H9 (cell line): ENCODE data around the gene HOXD8. TPM values are rescaled to one million over a fixed set of nuclear protein-coding genes. Genes with fewer than 3 reads are reported as not detected.

Experiments
- DNase-seq: peaks from one replicate; pipeline ENCODE4 v3.0.0-alpha.2; 2017
- H2AFZ ChIP-seq: one replicate; pipeline ENCODE4 v1.6.1; 2013; ENCODE audit warnings: mild to moderate bottlenecking, low read length, control low read depth, moderate library complexity
- H2AK5ac ChIP-seq: 2 replicates; pipeline ENCODE4 v1.6.1; 2013; ENCODE audit warnings: low read length, control low read depth, mixed read lengths; ENCODE audit not compliant: insufficient read length
- H2BK120ac ChIP-seq: one replicate; pipeline ENCODE4 v1.6.1; 2013; ENCODE audit warnings: low read depth, mild to moderate bottlenecking, low read length, control low read depth, inconsistent platforms; ENCODE audit not compliant: poor library complexity, severe bottlenecking
- H2BK12ac ChIP-seq: 2 replicates; pipeline ENCODE4 v1.6.1; 2013; ENCODE audit warnings: low read length, control low read depth, mixed read lengths, low read depth; ENCODE audit not compliant: insufficient read length
- H2BK15ac ChIP-seq: 2 replicates; pipeline ENCODE4 v1.6.1; 2013; ENCODE audit warnings: low read depth, low read length, control low read depth
- H2BK20ac ChIP-seq: one replicate; pipeline ENCODE4 v1.6.1; 2013; ENCODE audit warnings: low read depth, mild to moderate bottlenecking, low read length, control low read depth, inconsistent platforms; ENCODE audit not compliant: poor library complexity, severe bottlenecking
- H2BK5ac ChIP-seq: 2 replicates; pipeline ENCODE4 v1.6.1; 2013; ENCODE audit warnings: low read length, control low read depth, mixed read lengths; ENCODE audit not compliant: insufficient read length
- H3K14ac ChIP-seq: 2 replicates; pipeline ENCODE4 v1.6.1; 2013; ENCODE audit warnings: low read length, control low read depth; ENCODE audit not compliant: insufficient read depth
- H3K18ac ChIP-seq: 2 replicates; pipeline ENCODE4 v1.6.1; 2013; ENCODE audit warnings: low read depth, mild to moderate bottlenecking, mixed read lengths, low read length, control low read depth; ENCODE audit not compliant: insufficient read length
- H3K23ac ChIP-seq: 2 replicates; pipeline ENCODE4 v1.6.1; 2013; ENCODE audit warnings: low read length, control low read depth, mixed read lengths, low read depth; ENCODE audit not compliant: insufficient read length
- H3K23me2 ChIP-seq: 2 replicates; pipeline ENCODE4 v1.6.1; 2013; ENCODE audit warnings: low read depth, mild to moderate bottlenecking, mixed read lengths, low read length, control low read depth; ENCODE audit not compliant: insufficient read length, poor library complexity, severe bottlenecking
- H3K27ac ChIP-seq: 2 replicates; pipeline ENCODE4 v1.5.1; 2013; ENCODE audit warnings: low read length, control low read depth, mixed read lengths, low read depth; ENCODE audit not compliant: insufficient read length
- H3K27me3 ChIP-seq: 2 replicates; pipeline ENCODE4 v1.6.1; 2013; ENCODE audit warnings: low read length, control low read depth, inconsistent platforms; ENCODE audit not compliant: insufficient read depth
- H3K4ac ChIP-seq: 2 replicates; pipeline ENCODE4 v1.6.1; 2013; ENCODE audit warnings: low read depth, mild to moderate bottlenecking, control low read depth, inconsistent platforms, low read length, moderate library complexity
- H3K4me1 ChIP-seq: 2 replicates; pipeline ENCODE4 v1.6.1; 2013; ENCODE audit warnings: low read length, control low read depth, inconsistent platforms; ENCODE audit not compliant: insufficient read depth
- H3K4me2 ChIP-seq: 2 replicates; pipeline ENCODE4 v1.6.1; 2013; ENCODE audit warnings: low read length, control low read depth, mixed read lengths; ENCODE audit not compliant: insufficient read length, insufficient read depth
- H3K56ac ChIP-seq: 2 replicates; pipeline ENCODE4 v1.6.1; 2013; ENCODE audit warnings: low read depth, mild to moderate bottlenecking, mixed read lengths, low read length, control low read depth; ENCODE audit not compliant: insufficient read length
- H3K79me1 ChIP-seq: 2 replicates; pipeline ENCODE4 v1.6.1; 2013; ENCODE audit warnings: low read depth, mild to moderate bottlenecking, moderate library complexity, low read length, control low read depth, inconsistent platforms; ENCODE audit not compliant: insufficient read depth, poor library complexity, severe bottlenecking
- H3K79me2 ChIP-seq: 2 replicates; pipeline ENCODE4 v1.6.1; 2013; ENCODE audit warnings: low read length, control low read depth, inconsistent platforms; ENCODE audit not compliant: insufficient read depth
- H3K9ac ChIP-seq: 2 replicates; pipeline ENCODE4 v1.6.1; 2013; ENCODE audit warnings: low read length, control low read depth, mixed read lengths; ENCODE audit not compliant: insufficient read length; ENCODE audit errors: extremely low read depth
- H3K9me3 ChIP-seq: one replicate; pipeline ENCODE4 v1.6.1; 2013; ENCODE audit warnings: low read depth, low read length, inconsistent platforms; ENCODE audit not compliant: control insufficient read depth
- H3T11ph ChIP-seq: one replicate; pipeline ENCODE4 v1.6.1; 2013; ENCODE audit warnings: mild to moderate bottlenecking, low read length, control low read depth, inconsistent platforms
- H4K20me1 ChIP-seq: one replicate; pipeline ENCODE4 v1.6.1; 2013; ENCODE audit not compliant: control insufficient read depth, insufficient read length, insufficient read depth
- H4K5ac ChIP-seq: 2 replicates; pipeline ENCODE4 v1.6.1; 2013; ENCODE audit warnings: low read depth, mild to moderate bottlenecking, mixed read lengths, low read length, control low read depth; ENCODE audit not compliant: insufficient read length
- H4K8ac ChIP-seq: replicated peaks from 2 replicates; pipeline ENCODE4 v1.6.1; 2013; ENCODE audit warnings: low read length, control low read depth, mixed read lengths, low read depth; ENCODE audit not compliant: insufficient read length
- H4K91ac ChIP-seq: 2 replicates; pipeline ENCODE4 v1.6.1; 2013; ENCODE audit warnings: low read depth, mild to moderate bottlenecking, moderate library complexity, mixed read lengths, low read length, control low read depth; ENCODE audit not compliant: insufficient read length
- H3K27ac Mint-ChIP-seq, 3 experiments: 2 replicates in 2 of 3; 3 replicates in 1 of 3; pipeline ENCODE4 v1.8.0; 2020 to 2021; ENCODE audit warnings: mixed read lengths in 3 of 3, mild to moderate bottlenecking in 1 of 3, moderate library complexity in 1 of 3
- H3K27me3 Mint-ChIP-seq: 2 replicates; pipeline ENCODE4 v1.8.0; 2021; ENCODE audit warnings: low read depth, mild to moderate bottlenecking, moderate library complexity, mixed read lengths
- H3K36me3 Mint-ChIP-seq, 3 experiments: 2 replicates in 2 of 3; 3 replicates in 1 of 3; pipeline ENCODE4 v1.8.0; 2020 to 2021; ENCODE audit warnings: low read depth in 3 of 3, mixed read lengths in 3 of 3; ENCODE audit not compliant: insufficient read depth in 1 of 3
- H3K4me1 Mint-ChIP-seq, 2 experiments: 2 replicates each; pipeline ENCODE4 v1.8.0; 2020; ENCODE audit warnings: mixed read lengths in 2 of 2
- H3K4me3 Mint-ChIP-seq, 2 experiments: 2 replicates in 1 of 2; 3 replicates in 1 of 2; pipeline ENCODE4 v1.8.0; 2020 to 2021; ENCODE audit warnings: mild to moderate bottlenecking in 2 of 2, mixed read lengths in 2 of 2, moderate library complexity in 1 of 2
- H3K9me3 Mint-ChIP-seq, 2 experiments: 2 replicates in 1 of 2; 3 replicates in 1 of 2; pipeline ENCODE4 v1.8.0; 2020; ENCODE audit warnings: mild to moderate bottlenecking in 2 of 2, mixed read lengths in 2 of 2, moderate library complexity in 1 of 2
- whole genome bisulfite sequencing: extraction: QIAGEN DNeasy Blood & Tissue Kit; methylation state at CpG from one replicate; pipeline ENCODE4 v1.1.7; 2013; ENCODE audit warnings: missing lambda C conversion rate, low lambda C conversion rate, mixed read lengths; ENCODE audit not compliant: insufficient read length; ENCODE audit errors: extremely low coverage; 5-methylcytosine and 5-hydroxymethylcytosine counted together
- total RNA-seq: library from RNA; stranded (reverse); gene quantifications from 2 replicates; pipeline ENCODE4 v1.2.1, GENCODE V29; 2021
- TF ChIP-seq, protein P1 (sequence below): fragments of 200-600 bp; sonication (generic); conservative IDR thresholded peaks from 3 replicates; pipeline ENCODE4 v1.8.0; 2021; ENCODE audit warnings: antibody characterized with exemption, mild to moderate bottlenecking

The HOXD8 gene
- total RNA-seq, 1 experiment from 2014 or later: not detected

DNA sequence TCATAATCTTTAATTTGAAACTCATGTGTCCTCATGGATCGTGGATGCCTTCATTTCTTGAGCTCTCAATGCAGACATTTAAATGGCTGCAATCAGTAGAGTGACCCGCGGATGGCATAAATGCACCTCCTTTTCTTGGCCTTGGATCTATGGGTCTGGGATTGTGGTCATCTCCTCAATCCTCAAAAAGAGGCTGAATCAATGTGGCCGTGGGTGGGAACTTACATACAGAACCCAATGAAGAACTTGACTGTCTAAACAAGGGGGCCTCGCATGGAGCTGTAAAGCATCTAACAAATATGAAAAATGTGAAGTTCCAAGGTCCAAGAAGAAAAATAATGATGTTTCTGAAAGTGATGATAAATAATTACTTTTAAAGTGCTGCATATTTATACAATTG, 34.1 kb upstream of the HOXD8 start:
- TF ChIP-seq, protein P1, sequence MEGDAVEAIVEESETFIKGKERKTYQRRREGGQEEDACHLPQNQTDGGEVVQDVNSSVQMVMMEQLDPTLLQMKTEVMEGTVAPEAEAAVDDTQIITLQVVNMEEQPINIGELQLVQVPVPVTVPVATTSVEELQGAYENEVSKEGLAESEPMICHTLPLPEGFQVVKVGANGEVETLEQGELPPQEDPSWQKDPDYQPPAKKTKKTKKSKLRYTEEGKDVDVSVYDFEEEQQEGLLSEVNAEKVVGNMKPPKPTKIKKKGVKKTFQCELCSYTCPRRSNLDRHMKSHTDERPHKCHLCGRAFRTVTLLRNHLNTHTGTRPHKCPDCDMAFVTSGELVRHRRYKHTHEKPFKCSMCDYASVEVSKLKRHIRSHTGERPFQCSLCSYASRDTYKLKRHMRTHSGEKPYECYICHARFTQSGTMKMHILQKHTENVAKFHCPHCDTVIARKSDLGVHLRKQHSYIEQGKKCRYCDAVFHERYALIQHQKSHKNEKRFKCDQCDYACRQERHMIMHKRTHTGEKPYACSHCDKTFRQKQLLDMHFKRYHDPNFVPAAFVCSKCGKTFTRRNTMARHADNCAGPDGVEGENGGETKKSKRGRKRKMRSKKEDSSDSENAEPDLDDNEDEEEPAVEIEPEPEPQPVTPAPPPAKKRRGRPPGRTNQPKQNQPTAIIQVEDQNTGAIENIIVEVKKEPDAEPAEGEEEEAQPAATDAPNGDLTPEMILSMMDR: no peak
- Histone ChIP-seq H3K14ac (no peak overlapping the region), H4K5ac (no peak overlapping the region), H2BK120ac (no peak overlapping the region), H2AFZ (no peak overlapping the region), H2AK5ac (no peak overlapping the region), H3K23ac (no peak overlapping the region), H3K18ac (no peak overlapping the region), H3K56ac (no peak overlapping the region), H2BK15ac (no peak overlapping the region), H3K79me1 (no peaks in the 10 kb centered on the region), H3K79me2 (no peaks in the 10 kb centered on the region), H3K4ac (no peak overlapping the region), H3K27ac (no peak overlapping the region), H3T11ph (no peak overlapping the region), H2BK5ac (no peak overlapping the region), H3K4me1 (peaks cover 6% of the 10 kb centered on the region), H3K9ac (no peak overlapping the region), H3K4me2 (no peak overlapping the region), H2BK12ac (no peak overlapping the region), H4K8ac (no peak overlapping the region), H3K9me3 (no peaks in the 10 kb centered on the region), H3K23me2 (peaks cover 5% of the 10 kb centered on the region), H3K27me3 (peaks cover 83% of the 10 kb centered on the region), H4K91ac (no peak overlapping the region), H2BK20ac (no peak overlapping the region), H4K20me1 (no peaks in the 10 kb centered on the region)
- Mint-ChIP-seq H3K27me3 (peaks cover 97% of the 10 kb centered on the region), H3K36me3 (peaks cover 0 to 3% (median 0%) of the 10 kb centered on the region in 3 experiments; a peak in 2 of 7 replicates), H3K4me3 (no peak overlapping the region; a peak in 1 of 5 replicates), H3K4me1 (peaks cover 30 to 44% of the 10 kb centered on the region in 2 experiments), H3K27ac (no peak overlapping the region), H3K9me3 (peaks cover 4 to 28% of the 10 kb centered on the region in 2 experiments; a peak in 4 of 5 replicates)
- DNase-seq: no peak
- no CpG with 5 or more reads among the region's 5 CpGs for WGBS
